ENCODE data around the gene EGFR. TPM values are rescaled to one million over a fixed set of nuclear protein-coding genes. Genes with fewer than 3 reads are reported as not detected.

EGFR gene
- total and polyA plus RNA-seq, 2 donors (not counting 3 experiments of a cell fraction or from before 2014, with no cell fraction given), result 1.5 to 4.1 TPM

DNA sequence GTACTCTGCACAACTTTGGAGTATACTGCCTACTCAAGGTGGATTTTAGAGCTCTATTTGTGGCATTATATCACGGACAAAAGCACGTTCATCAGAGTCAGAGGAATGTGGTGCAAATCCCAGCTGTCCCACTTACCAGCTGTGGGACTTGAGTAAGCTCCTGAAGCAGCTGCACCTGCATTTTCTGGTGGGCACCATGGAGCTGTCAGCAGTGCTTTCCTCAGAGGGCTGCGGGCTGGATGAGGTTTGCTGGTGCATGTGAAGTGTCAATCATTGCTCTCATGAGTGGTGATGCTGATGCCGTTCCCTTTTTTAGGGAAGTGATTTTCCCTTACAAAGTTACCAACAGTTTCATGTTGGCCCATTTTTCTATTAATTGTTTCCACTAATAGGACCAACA is 53.4 kb downstream of the EGFR start:
- intact Hi-C loops (cut with micrococcal nuclease), result no loop called here
- no peak overlapping the region for H3K27ac ChIP-seq (ENCODE audit: insufficient read depth, low read depth, low read length)
- H3K36me3 ChIP-seq (ENCODE audit: control insufficient read depth in 2 of 2, extremely low read depth in 1 of 2, insufficient read depth in 2 of 2, low read length in 2 of 2), result no peaks in the 10 kb centered on the region

More for the DNA sequence above, 53.4 kb downstream of the EGFR start:
- no TSS peak for BruUV-seq (replicated peaks)
- H3K27me3 ChIP-seq (ENCODE audit: control insufficient read depth in 2 of 2, insufficient read depth in 2 of 2, low read length in 2 of 2), result no peaks in the 10 kb centered on the region
- no peak overlapping the region for H3K4me3 ChIP-seq (replicated peaks in 1 of 3; ENCODE audit: insufficient read depth in 1 of 3, low read depth in 1 of 3, low read length in 3 of 3)
- H3K4me2 ChIP-seq (ENCODE audit: insufficient read depth, low read length), result no peak overlapping the region
- no peaks in the 10 kb centered on the region for H3K9me3 ChIP-seq (replicated peaks; ENCODE audit: control insufficient read depth, insufficient read depth, low read length)
- FAIRE-seq (no peak), DNase-seq (ENCODE audit: low read depth, low spot score) (no peak)
- TF ChIP-seq GATA2 (IDR thresholded peaks at IDR 0.05; ENCODE audit: insufficient read depth, insufficient read length, low read depth, low read length), result no peak
- no peak for TF ChIP-seq FOS (IDR thresholded peaks at IDR 0.05; ENCODE audit: borderline replicate concordance, insufficient read depth, low read length)
- TF ChIP-seq MYC (IDR thresholded peaks at IDR 0.05; ENCODE audit: low read depth, low read length), result no peak
- TF ChIP-seq EZH2 (IDR thresholded peaks at IDR 0.05; ENCODE audit: borderline replicate concordance, low read depth, low read length, severe bottlenecking), result no peak
- TF ChIP-seq POLR2AphosphoS5 (IDR thresholded peaks at IDR 0.05; ENCODE audit: insufficient read depth, low read depth, low read length), result no peak
- TF ChIP-seq JUN (IDR thresholded peaks at IDR 0.05; ENCODE audit: borderline replicate concordance, insufficient read depth, insufficient read length, low read depth), result no peak
- TF ChIP-seq, protein P1, sequence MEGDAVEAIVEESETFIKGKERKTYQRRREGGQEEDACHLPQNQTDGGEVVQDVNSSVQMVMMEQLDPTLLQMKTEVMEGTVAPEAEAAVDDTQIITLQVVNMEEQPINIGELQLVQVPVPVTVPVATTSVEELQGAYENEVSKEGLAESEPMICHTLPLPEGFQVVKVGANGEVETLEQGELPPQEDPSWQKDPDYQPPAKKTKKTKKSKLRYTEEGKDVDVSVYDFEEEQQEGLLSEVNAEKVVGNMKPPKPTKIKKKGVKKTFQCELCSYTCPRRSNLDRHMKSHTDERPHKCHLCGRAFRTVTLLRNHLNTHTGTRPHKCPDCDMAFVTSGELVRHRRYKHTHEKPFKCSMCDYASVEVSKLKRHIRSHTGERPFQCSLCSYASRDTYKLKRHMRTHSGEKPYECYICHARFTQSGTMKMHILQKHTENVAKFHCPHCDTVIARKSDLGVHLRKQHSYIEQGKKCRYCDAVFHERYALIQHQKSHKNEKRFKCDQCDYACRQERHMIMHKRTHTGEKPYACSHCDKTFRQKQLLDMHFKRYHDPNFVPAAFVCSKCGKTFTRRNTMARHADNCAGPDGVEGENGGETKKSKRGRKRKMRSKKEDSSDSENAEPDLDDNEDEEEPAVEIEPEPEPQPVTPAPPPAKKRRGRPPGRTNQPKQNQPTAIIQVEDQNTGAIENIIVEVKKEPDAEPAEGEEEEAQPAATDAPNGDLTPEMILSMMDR (IDR thresholded peaks at IDR 0.05; ENCODE audit: extremely low read depth in 1 of 2, insufficient read depth in 1 of 2, low read depth in 1 of 2, low read length in 2 of 2), result no peak
- no peak for TF ChIP-seq POLR2A (IDR thresholded peaks at IDR 0.05; ENCODE audit: low read depth, low read length)
- TF ChIP-seq, protein P2, sequence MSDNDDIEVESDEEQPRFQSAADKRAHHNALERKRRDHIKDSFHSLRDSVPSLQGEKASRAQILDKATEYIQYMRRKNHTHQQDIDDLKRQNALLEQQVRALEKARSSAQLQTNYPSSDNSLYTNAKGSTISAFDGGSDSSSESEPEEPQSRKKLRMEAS (IDR thresholded peaks at IDR 0.05; ENCODE audit: insufficient read depth, insufficient read length), result no peak
- no peaks in the 10 kb centered on the region for H3K79me2 ChIP-seq (ENCODE audit: control insufficient read depth, insufficient read depth, low read length)
- no peaks in the 10 kb centered on the region for H4K20me1 ChIP-seq (replicated peaks; ENCODE audit: control insufficient read depth, extremely low read depth, insufficient read depth, low read length)
- no peaks in the 10 kb centered on the region for H3K9me1 ChIP-seq (replicated peaks; ENCODE audit: control insufficient read depth, extremely low read depth, insufficient read depth, low read length)
- H3K4me1 ChIP-seq (ENCODE audit: control insufficient read depth, extremely low read depth, insufficient read depth, low read length), result peaks cover 9% of the 10 kb centered on the region
- H2AFZ ChIP-seq (ENCODE audit: low read depth, low read length), result no peak overlapping the region
- H3K9ac ChIP-seq (replicated peaks; ENCODE audit: extremely low read depth, insufficient read depth, low read length), result no peak overlapping the region
- ChIA-PET POLR2A (no interaction called here), CTCF (interaction anchor here (1.5 kb wide), 1 partner anchor 183 kb away, joined by 7 read pairs; no protein-coding TSS in a partner anchor)
- dilution Hi-C loops (cut with MboI; ENCODE audit: extremely low pct_ligation_motif_present, low sequenced_read_pairs), result no loop called here

Measured in endothelial cell of umbilical vein (primary cell).